Glutamatergic neuron (in vitro differentiated cells): ENCODE results near the gene EPS8. TPM values are rescaled to one million over a fixed set of nuclear protein-coding genes. Genes with fewer than 3 reads are reported as not detected.

Experiments
- DNase-seq: peaks from one replicate; pipeline ENCODE4 v3.0.0; 2022
- H3K27ac Mint-ChIP-seq: one replicate; pipeline ENCODE4 v1.8.0; 2020; ENCODE audit warnings: mild to moderate bottlenecking, mixed read lengths, inconsistent platforms; ENCODE audit not compliant: unreplicated experiment
- H3K27me3 Mint-ChIP-seq: one replicate; pipeline ENCODE4 v1.8.0; 2020; ENCODE audit warnings: mild to moderate bottlenecking, moderate library complexity, mixed read lengths, inconsistent platforms; ENCODE audit not compliant: unreplicated experiment
- H3K36me3 Mint-ChIP-seq: one replicate; pipeline ENCODE4 v1.8.0; 2020; ENCODE audit warnings: mild to moderate bottlenecking, mixed read lengths, inconsistent platforms; ENCODE audit not compliant: unreplicated experiment
- H3K4me1 Mint-ChIP-seq: one replicate; pipeline ENCODE4 v1.8.0; 2020; ENCODE audit warnings: mild to moderate bottlenecking, low read depth, mixed read lengths, inconsistent platforms; ENCODE audit not compliant: unreplicated experiment
- H3K4me3 Mint-ChIP-seq: one replicate; pipeline ENCODE4 v1.8.0; 2020; ENCODE audit warnings: mild to moderate bottlenecking, mixed read lengths, inconsistent platforms; ENCODE audit not compliant: unreplicated experiment
- H3K9me3 Mint-ChIP-seq: one replicate; pipeline ENCODE4 v1.8.0; 2020; ENCODE audit warnings: mild to moderate bottlenecking, moderate library complexity, mixed read lengths, inconsistent platforms; ENCODE audit not compliant: unreplicated experiment
- total RNA-seq: library from RNA; stranded (reverse); fragmentation: NEBNext Ultra II Directional; extraction: Animal tissue kit (Norgen Biotek cat#: 25700); gene quantifications from one replicate; pipeline ENCODE4 v1.2.1, GENCODE V29; 2021; ENCODE audit not compliant: unreplicated experiment
- TF ChIP-seq, protein P1 (sequence below): fragments of 200-600 bp; sonication (generic); IDR thresholded peaks from one replicate; pipeline ENCODE4 v1.5.0; 2021; ENCODE audit not compliant: partially characterized antibody, unreplicated experiment

EPS8 gene
- total RNA-seq, 1 donor from 2014 or later = 4.3 TPM

DNA sequence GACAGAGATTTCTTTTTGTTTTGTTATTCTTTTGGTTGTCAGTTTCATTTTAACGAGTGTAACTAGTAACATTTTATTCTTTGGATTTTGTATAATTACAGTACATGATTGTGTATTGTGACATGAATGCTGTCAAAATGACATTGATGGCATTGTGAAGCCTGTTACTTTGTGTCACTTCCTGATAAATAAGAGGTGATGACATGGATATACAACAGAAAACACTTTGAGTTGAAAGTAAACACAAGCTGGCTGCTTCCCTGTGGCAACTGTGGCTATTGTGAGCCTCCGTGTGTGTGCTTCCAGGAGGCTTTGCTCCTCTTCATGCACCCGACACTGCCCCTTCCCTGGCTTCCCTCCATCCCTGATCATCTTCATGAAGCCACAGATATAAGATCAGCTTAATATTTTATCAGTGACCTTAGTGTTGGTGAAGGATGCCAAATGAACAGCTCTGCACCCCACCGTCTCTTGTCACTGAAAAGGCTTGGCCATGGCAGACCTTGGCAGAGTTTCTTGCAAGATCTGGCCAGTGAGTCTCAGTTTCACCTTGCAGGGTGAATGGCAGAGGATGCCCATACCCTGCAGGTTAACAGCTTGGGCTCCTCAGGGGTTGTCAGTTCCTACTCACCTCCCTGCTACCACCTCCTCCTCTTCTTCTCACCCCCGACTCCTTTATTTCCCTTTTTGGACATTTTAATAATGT lies 191.9 kb downstream of the EPS8 start:
- H3K27me3 Mint-ChIP-seq = no peaks in the 10 kb centered on the region
- TF ChIP-seq, protein P1, sequence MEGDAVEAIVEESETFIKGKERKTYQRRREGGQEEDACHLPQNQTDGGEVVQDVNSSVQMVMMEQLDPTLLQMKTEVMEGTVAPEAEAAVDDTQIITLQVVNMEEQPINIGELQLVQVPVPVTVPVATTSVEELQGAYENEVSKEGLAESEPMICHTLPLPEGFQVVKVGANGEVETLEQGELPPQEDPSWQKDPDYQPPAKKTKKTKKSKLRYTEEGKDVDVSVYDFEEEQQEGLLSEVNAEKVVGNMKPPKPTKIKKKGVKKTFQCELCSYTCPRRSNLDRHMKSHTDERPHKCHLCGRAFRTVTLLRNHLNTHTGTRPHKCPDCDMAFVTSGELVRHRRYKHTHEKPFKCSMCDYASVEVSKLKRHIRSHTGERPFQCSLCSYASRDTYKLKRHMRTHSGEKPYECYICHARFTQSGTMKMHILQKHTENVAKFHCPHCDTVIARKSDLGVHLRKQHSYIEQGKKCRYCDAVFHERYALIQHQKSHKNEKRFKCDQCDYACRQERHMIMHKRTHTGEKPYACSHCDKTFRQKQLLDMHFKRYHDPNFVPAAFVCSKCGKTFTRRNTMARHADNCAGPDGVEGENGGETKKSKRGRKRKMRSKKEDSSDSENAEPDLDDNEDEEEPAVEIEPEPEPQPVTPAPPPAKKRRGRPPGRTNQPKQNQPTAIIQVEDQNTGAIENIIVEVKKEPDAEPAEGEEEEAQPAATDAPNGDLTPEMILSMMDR = no peak
- no peaks in the 10 kb centered on the region for H3K4me1 Mint-ChIP-seq

DNA sequence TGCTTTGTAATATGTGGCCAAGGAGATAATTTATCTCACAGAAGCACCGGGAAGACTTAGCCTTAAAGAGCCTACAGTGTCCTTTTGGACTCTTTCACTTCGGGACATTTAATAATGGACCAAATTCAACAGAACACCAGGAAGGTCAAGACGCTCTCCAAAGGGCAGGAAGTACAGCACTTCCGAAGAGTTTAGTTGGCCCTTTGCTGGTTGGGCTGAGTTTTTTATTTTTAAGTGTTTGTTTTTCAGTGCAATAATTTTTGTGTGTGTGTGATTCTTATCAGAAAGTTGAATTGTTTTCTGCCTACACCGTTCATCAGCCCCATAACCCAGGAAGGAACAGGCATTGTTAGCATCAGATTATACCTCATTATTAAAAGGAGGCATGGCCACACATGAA lies 193.0 kb downstream of the EPS8 start:
- TF ChIP-seq, protein P1 = no peak
- Mint-ChIP-seq H3K4me1 (no peaks in the 10 kb centered on the region), H3K9me3 (no peaks in the 10 kb centered on the region), H3K4me3 (no peak overlapping the region), H3K27ac (no peak overlapping the region), H3K36me3 (peaks cover 5% of the 10 kb centered on the region), H3K27me3 (no peaks in the 10 kb centered on the region)
- DNase-seq = no peak

More for the DNA sequence above, 191.9 kb downstream of the EPS8 start:
- Mint-ChIP-seq H3K9me3 (no peaks in the 10 kb centered on the region), H3K4me3 (no peak overlapping the region), H3K27ac (no peak overlapping the region), H3K36me3 (peaks cover 5% of the 10 kb centered on the region)
- DNase-seq = no peak

GRCh38 chr12:15592934-15593333 lies 196.3 kb downstream of the EPS8 start:
- Mint-ChIP-seq H3K27ac (no peak overlapping the region), H3K4me1 (no peaks in the 10 kb centered on the region), H3K36me3 (peaks cover 5% of the 10 kb centered on the region), H3K27me3 (no peaks in the 10 kb centered on the region), H3K9me3 (no peaks in the 10 kb centered on the region), H3K4me3 (no peak overlapping the region)
- TF ChIP-seq, protein P1 = no peak
- DNase-seq = no peak

DNA sequence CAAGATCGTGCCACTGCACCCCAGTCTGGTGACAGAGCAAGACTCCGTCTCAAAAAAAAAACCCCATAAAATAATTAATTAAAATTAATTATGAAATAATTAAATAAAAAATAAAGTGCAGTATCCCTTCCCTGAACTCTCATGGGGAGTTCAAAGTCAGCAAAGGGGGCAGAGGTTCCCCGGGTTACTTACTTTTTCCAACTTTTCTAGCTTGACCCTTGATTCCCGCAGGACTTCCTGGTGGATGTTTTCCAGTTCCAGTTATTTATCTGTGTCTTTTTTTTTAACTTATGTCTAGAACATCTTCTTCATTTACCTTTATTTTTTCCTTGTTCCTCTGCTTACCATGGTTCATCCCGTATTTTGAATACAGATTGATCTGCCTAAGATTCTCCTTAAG lies 197.4 kb downstream of the EPS8 start:
- no peak overlapping the region for H3K4me3 Mint-ChIP-seq
- TF ChIP-seq, protein P1 = no peak
- H3K36me3 Mint-ChIP-seq = no peaks in the 10 kb centered on the region
- DNase-seq = no peak
- no peaks in the 10 kb centered on the region for H3K4me1 Mint-ChIP-seq
- no peaks in the 10 kb centered on the region for H3K27me3 Mint-ChIP-seq
- no peak overlapping the region for H3K27ac Mint-ChIP-seq
- H3K9me3 Mint-ChIP-seq = no peaks in the 10 kb centered on the region

GRCh38 chr12:15590180-15590826 lies 198.9 kb downstream of the EPS8 start:
- Mint-ChIP-seq H3K27ac (no peak overlapping the region), H3K36me3 (no peaks in the 10 kb centered on the region), H3K4me3 (peak overlapping the region; percentile 39), H3K9me3 (no peaks in the 10 kb centered on the region), H3K4me1 (no peaks in the 10 kb centered on the region), H3K27me3 (no peaks in the 10 kb centered on the region)
- no peak for DNase-seq
- TF ChIP-seq, protein P1 = peak; percentile 81
